Activated T-cell treated with anti-CD3 and anti-CD28 coated beads for 4 hours (primary cell): ENCODE measurements around the gene ALDOA.

Experiments used
- DNase-seq: peaks from one replicate; pipeline ENCODE4 v3.0.0-alpha.2; 2020

ALDOA gene

DNA sequence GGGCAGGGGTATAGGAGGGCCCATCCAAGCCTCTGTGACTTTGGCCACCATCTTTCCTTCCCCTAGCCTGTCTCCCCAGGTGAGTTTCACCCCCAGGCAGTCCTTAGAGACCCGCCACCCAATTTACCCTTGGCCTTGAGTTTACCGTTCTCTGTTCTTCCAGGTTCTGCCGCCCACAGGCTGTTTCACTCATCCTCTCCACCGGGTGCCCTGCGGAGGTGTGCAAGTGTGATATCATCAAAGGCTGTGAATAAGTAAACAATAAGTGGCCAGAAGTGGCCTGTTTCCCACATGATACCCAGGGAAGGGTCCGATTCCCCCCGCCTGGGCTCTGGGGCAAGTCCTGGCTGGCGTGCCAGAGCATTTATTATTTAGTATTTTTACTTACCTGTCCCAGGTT lies 19.4 kb upstream of the ALDOA start:
- DNase-seq: no peak

DNA sequence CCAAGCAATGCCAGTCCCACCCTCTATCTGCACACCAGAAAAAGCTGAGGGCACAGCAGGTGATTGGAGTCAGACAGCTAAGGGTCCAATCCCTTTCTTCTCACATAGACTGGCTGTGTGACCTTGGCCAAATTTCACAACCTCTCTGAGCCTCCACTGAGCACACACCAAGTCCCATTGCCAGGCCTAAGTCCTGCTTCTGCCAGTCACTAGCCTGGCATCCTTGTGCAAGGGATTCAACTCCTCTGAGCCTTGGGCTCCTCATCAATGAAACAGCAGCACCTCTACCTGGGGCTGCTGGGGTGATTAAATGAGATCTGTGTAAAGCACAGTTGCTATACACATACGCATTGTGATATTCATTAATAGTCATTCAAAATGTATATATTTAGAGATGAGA lies 19.0 kb upstream of the ALDOA start:
- DNase-seq: no peak

DNA sequence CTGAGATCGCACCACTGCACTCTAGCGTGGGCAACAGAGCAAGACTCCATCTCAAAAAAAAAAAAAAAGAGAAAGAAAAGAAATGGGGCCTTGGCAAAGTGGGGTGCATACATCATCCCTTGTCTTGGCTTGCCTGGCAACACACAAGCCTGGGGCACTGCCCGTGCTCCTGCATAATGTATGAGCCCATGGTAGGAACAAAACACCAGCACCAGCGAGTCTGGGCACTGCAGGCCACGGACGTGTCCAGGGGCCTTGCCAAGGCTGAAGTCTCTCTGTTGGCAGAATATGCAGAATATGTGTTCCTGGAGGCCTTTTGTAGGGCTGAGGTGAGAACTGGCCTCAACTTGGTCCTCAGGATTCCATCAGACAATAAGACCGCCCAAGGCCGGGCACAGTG lies 15.7 kb upstream of the ALDOA start:
- no peak for DNase-seq

GRCh38 chr16:30051518-30051917 lies 14.0 kb upstream of the ALDOA start:
- DNase-seq: no peak

DNA sequence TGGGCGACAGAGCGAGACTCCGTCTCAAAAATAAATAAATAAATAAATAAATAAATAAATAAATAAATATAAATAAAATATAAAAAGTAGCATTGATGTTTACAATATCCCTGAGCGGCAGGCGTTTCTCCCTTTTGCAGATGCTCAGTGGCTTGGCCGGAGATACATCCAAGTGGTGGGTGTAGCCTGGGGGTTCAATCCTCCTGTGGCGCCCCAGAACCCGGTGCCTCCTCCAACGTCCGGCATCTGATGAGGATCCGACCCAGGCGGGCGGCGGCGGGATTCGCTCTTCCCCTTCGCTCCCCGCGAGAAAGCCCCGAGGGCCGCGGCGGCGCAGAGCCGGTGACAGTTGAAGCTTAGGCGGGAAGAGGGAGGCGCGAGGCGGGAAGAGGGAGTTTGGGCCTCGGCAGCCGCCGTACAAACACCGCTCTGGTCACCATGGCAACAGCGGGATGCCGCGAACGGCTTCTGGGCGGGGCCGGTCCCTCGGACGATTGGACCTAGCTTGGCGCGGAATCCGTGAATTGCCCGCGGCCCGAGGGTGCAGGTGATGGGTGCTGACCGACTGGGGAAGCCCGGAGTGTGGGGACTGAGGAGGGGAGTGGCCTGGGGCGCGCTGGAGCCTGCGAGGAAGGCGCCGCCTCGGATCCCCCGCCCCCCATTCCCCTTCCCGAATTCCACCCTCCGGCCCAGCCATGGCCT lies 12.7 kb upstream of the ALDOA start:
- DNase-seq: peak; percentile 87

GRCh38 chr16:30053376-30054015 lies 12.1 kb upstream of the ALDOA start:
- DNase-seq: no peak

- no peak for DNase-seq
Observed at GRCh38 chr16:30054451-30054850, 11.1 kb upstream of the ALDOA start.

DNA sequence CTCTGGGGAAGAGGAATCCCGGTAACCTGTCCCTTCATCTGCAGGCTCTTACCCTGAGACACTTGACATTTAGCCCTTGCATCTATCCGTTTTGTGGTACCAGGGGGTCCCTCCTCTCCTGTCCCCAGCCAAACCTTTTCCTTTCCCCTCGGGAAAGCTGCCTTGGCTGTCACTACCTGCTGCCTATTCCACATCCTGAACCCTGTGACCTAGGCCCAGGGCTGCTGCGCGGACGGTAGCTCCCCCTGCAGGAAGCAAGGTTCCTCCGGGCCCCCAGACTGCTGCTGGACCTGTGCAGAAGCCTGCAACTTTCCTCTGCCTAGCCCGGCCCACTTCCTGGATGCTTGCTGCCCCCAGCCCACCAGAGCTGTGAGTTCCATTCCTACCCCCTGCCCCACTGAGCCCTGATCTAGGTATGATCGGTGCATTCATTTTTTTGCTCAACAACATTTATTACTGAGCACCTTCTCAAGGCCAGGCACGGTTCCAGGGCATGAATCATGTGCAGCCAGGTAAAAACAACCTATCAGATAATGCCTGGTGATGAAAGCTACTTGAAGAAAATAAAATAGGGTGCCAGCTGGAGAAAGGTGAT lies 10.5 kb upstream of the ALDOA start:
- no peak for DNase-seq

GRCh38 chr16:30060346-30060745 lies 5.2 kb upstream of the ALDOA start:
- DNase-seq: no peak

DNA sequence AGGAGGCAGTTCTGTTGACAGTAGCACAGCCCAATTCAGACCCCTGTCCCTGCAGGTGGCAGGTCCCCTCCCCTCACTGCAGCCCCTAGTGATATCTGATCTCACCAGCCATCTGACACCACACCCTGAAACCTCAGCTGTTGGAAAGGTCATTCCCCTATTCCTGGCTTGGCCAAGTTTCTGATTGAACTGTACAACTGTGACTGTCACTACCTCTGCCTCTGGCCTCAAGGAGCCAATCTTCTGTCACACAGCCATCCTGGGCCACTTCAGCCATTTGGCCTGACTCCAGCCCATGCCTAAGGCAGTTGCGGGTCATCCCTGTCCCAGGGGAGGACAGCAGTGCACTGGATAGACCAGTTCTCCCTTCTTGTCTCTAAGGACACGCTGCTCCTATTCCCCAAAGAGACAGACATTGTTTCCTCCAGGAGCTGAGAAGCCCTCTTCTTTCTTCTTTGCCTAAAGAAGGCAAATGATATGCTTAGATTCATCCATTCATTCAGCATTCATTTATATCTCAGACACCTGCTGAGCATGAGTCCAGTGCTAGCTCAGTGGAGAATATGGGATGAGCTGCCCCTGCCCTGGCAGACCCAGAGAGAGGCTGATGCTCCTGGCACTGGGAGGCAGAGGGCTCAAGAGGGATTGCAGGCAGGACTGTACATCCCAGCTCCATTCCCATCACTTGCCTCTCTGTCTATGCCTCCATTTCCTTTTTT lies 4.6 kb upstream of the ALDOA start:
- DNase-seq: no peak

GRCh38 chr16:30063278-30063892 lies 2.2 kb upstream of the ALDOA start:
- DNase-seq: no peak

DNA sequence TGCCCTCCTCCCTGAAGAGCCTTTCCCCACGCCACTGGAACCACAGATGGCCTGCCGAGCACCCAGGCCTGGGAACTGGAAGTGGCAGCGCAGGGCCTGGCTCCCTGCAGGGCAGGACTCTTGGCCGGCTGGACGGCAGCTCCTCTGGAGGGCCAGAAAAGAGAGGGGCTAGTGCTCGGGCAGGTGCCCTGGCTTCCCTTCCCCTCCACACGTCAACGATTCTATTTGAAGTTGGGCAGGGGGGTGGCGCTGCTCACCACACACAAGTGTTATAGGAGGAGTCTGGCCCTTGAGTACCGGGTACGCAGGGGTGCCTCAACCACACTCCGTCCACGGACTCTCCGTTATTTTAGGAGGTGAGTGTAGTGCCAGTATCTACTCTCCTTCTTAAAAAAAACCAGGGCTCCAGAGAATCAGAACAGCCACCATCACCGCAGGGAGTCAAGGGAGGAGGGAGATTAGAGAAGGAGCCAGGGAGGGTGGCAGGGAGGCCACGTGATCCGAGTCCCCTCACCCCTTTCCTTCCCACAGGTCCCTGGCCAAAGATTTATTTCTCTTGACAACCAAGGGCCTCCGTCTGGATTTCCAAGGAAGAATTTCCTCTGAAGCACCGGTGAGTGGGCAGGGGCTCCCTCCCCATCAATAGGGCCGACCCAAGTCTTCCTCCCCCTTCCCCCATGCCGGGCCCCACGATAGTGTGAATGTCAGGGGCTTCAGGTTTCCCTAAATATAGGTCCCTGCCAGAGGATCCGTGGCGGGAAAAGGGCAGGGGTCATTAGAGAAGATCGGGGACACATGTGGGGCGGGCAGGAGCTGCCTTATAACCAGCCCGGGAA lies 1.4 kb upstream of the ALDOA start:
- DNase-seq: peak; percentile 62

DNA sequence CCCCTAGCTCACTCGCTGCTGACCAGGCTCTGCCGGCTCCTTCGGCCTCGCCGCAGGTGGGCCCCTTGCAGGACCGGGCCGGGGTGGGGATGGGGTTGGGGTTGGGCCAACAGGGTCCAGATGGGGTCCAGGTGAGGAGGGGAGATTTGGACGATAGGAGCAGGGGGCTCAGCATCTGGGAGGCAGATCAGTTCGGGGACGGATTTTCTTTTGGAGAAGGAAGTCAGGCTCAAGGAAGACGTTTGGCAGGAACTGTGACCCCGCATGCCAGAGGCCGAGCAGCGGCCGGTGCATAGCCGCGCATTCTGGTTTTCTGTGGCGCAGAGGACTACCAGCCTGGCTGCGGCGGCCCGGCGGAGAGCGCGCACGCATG lies 845 bp upstream of the ALDOA start:
- DNase-seq: no peak

- DNase-seq: no peak
Observed at GRCh38 chr16:30065943-30066760, 592 bp downstream of the ALDOA start.

DNA sequence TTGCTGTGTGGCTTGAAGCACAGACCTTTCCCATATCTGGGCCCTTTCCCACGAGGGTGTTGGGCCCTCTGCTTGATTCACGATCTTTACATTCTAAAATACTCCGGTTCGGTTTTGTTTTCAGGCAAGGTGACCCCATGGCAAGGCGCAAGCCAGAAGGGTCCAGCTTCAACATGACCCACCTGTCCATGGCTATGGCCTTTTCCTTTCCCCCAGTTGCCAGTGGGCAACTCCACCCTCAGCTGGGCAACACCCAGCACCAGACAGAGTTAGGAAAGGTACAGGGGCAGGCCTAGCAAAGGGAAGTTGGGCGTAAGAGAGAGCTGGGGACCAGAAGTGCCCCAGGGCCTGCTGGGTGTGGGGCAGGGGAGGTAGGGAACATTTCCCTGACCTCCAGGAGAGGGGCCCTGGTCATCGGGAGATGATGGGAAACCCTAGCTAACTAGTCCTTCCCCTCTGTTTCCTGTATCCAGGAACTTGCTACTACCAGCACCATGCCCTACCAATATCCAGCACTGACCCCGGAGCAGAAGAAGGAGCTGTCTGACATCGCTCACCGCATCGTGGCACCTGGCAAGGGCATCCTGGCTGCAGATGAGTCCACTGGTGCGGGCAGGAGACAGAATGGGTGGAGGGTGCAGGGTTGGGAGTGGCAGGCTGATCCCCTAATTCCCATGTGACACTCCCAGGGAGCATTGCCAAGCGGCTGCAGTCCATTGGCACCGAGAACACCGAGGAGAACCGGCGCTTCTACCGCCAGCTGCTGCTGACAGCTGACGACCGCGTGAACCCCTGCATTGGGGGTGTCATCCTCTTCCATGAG lies 1.4 kb downstream of the ALDOA start:
- DNase-seq: no peak

GRCh38 chr16:30067584-30067916 lies 2.0 kb downstream of the ALDOA start:
- no peak for DNase-seq

GRCh38 chr16:30068333-30068732 lies 2.8 kb downstream of the ALDOA start:
- no peak for DNase-seq

- DNase-seq: peak; percentile 50
Observed at GRCh38 chr16:30068750-30069610, 3.4 kb downstream of the ALDOA start.

DNA sequence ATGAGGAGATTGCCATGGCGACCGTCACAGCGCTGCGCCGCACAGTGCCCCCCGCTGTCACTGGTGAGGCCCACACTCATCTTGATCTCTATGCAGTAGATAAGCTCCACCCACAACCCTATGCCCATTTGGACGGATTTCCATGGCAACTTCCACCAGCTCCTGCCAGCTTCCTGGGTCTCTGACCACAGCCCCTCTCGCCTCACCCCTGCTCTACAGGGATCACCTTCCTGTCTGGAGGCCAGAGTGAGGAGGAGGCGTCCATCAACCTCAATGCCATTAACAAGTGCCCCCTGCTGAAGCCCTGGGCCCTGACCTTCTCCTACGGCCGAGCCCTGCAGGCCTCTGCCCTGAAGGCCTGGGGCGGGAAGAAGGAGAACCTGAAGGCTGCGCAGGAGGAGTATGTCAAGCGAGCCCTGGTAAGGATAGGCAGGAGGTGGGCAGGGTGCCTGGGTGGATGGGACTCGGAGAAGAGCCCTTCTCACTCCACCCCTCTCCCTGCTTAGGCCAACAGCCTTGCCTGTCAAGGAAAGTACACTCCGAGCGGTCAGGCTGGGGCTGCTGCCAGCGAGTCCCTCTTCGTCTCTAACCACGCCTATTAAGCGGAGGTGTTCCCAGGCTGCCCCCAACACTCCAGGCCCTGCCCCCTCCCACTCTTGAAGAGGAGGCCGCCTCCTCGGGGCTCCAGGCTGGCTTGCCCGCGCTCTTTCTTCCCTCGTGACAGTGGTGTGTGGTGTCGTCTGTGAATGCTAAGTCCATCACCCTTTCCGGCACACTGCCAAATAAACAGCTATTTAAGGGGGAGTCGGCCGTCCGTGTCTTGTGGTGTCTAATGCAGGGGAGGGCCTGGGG lies 4.3 kb downstream of the ALDOA start:
- DNase-seq: no peak
